NCI-H2171 treated with DMSO at 0.1 percent for 48 hours (cell line): Measurements from ENCODE around the gene CSNK1G2.

ENCODE experiments used
- DNase-seq: peaks from one replicate; lab custom pipeline; 2025; lab: John Stamatoyannopoulos, UW

The CSNK1G2 gene

GRCh38 chr19:1941146-1942077 is at the start of gene CSNK1G2:
Gene CSNK1G2, plus strand, starts transcription at chr19:1941172. Its CDS starts 28,601 bp downstream, at chr19:1969773.
- no peak for DNase-seq

DNA sequence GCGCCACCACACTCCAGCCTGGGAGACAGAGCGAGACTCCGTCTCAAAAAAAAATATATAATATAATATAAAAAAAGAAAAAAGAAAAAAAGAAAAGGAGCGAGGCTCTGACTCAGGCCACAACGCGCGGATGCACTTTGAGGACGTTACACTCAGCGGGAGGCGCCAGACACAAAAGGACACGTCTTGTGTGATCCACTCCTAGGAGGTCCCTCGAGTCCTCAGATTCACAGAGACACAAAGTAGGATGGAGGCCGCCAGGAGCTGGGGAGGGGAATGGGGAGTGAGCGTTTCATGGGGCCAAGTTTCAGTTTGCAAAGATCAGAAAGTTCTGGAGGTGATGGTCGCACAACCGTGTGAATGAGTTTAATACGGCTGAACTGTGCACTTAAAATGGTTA is 47.2 kb upstream of the CSNK1G2 start:
- no peak for DNase-seq

GRCh38 chr19:1896508-1896907 is 44.5 kb upstream of the CSNK1G2 start:
- no peak for DNase-seq

- DNase-seq, result no peak
Measured at GRCh38 chr19:1901940-1902404, 39.0 kb upstream of the CSNK1G2 start.

DNA sequence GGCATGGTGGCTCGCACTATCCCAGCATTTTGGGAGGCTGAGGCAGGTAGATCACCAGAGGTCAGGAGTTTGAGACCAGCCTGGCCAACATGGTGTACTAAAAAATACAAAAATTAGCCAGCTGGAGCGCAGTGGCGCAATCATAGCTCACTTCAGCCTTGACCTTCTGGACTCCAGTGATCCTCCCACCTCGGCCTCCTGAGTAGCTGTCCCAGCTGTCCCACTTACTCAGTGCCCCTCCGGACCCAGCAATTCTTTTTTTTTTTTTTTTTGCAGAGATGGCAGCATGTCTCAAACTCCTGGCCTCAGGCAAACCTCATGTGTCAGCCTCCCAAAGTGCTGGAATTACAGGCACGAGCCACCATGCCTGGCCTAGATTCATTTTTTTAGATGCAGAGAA is 38.0 kb upstream of the CSNK1G2 start:
- DNase-seq, result no peak

- DNase-seq, result no peak
Measured at GRCh38 chr19:1904860-1905109, 36.2 kb upstream of the CSNK1G2 start.

GRCh38 chr19:1905110-1905862 is 35.7 kb upstream of the CSNK1G2 start, which contains the start of the genes ADAT3 and SCAMP4:
Gene ADAT3, plus strand, starts transcription at chr19:1905399. Its CDS starts 6,649 bp downstream, at chr19:1912048.
Gene SCAMP4, plus strand, starts transcription at chr19:1905399. Its CDS starts 9,621 bp downstream, at chr19:1915020.
- DNase-seq, result peak; percentile 97

DNA sequence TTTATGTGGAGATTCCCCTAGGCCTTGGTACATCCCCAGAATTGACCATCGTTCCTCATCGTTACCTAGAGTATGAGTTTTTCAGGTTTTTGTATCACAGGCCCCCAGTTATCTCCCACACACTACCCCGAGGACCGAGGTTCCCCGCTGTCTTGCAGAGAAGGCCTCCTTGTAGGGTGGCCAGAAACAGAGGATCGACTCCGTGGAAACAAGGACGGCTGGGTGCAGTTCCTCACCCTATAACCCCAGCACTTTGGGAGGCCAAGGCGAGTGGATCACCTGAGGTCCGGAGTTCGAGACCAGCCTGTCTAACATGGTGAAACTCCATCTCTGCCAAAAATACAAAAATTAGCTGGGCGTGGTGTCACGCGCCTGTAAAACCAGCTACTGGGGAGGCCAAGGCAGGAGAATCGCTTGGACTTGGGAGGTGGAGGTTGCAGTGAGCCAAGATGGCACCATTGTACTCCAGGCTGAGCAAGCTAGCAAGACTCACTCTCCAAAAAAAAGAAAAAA is 35.1 kb upstream of the CSNK1G2 start:
- DNase-seq, result no peak

DNA sequence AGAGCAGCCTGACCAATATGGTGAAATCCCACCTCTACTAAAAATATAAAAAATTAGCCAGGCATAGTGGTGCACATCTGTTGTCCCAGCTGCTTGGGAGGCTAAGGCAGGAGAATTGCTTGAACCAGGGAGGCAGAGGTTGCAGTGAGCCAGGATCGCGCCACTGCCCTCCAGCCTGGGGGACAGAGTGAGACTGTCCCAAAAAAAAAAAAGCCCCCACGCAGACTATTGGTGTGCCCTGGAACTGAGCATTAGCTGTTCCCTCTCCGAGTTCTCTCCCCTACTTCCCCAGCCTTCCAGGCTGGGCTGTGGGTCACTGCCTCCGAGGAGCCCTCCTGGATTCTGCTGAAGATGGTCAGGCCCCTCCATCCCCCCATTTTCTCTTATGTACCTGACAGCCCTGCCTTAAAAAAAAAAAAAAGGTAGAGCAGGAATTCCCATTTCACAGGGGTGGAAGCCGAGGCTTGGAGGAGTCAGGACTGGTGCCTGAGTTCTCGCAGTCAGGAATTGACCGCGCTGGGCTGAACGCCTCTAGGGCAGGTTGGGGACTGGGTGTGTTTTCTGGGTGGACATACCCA is 33.9 kb upstream of the CSNK1G2 start:
- DNase-seq, result no peak

- DNase-seq, result no peak
Measured at GRCh38 chr19:1907563-1908363, 33.2 kb upstream of the CSNK1G2 start.

- no peak for DNase-seq
Measured at GRCh38 chr19:1908364-1908678, 32.7 kb upstream of the CSNK1G2 start.

DNA sequence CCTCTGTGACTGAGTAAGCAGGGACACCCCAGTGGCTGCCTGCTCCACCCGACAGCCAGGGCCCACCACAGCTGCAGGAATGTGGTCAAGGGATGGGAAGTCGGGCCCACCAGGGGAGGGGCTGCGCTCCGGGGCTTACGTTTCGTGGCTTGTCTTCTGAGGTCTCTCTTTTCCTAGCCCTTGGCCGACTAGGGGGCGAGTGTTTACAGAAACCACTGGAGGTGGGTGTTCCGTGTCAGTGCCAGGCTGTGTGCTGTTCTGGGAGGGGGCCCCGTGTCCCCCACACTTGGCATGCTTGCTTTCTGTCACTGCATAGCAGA is 31.3 kb upstream of the CSNK1G2 start:
- DNase-seq, result no peak

- no peak for DNase-seq
Measured at GRCh38 chr19:1910177-1910576, 30.8 kb upstream of the CSNK1G2 start.

GRCh38 chr19:1911098-1911497 is 29.9 kb upstream of the CSNK1G2 start:
- DNase-seq, result no peak

DNA sequence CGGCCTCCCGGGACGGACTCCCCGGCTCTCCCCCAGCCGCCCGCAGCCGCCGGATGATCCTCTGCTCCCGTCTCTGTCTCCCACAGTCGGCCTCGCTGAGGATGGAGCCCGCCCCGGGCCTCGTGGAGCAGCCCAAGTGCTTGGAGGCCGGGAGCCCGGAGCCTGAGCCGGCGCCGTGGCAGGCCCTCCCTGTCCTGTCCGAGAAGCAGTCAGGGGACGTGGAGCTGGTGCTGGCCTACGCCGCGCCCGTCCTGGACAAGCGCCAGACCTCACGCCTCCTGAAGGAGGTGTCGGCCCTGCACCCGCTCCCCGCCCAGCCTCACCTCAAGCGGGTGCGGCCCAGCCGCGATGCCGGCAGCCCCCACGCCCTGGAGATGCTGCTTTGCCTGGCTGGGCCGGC is 29.0 kb upstream of the CSNK1G2 start:
- no peak for DNase-seq

DNA sequence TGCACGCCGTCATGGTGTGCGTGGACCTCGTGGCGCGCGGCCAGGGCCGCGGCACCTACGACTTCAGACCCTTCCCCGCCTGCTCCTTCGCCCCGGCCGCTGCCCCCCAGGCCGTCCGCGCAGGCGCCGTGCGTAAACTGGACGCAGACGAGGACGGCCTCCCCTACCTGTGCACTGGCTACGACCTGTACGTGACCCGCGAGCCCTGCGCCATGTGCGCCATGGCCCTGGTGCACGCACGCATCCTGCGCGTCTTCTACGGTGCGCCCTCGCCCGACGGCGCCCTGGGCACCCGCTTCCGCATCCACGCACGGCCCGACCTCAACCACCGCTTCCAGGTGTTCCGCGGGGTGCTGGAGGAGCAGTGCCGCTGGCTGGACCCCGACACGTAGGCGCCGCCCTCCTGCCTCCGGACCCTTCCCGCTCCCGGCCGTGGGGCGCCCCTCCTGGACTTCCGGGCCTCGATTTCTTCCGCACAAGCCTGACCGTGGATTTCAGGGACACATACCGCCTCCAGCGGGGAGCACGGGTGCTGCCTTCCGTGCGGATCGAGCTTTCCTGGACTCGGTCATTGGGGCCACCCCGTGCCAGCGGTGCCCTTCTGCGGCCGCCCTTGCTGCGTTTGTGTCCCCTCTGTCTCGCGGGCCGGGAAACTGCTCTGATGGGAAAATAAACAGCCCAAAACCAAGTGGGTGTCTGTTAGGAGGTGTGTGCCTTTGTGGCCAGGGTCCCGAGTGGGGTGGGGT is 28.0 kb upstream of the CSNK1G2 start:
- no peak for DNase-seq

DNA sequence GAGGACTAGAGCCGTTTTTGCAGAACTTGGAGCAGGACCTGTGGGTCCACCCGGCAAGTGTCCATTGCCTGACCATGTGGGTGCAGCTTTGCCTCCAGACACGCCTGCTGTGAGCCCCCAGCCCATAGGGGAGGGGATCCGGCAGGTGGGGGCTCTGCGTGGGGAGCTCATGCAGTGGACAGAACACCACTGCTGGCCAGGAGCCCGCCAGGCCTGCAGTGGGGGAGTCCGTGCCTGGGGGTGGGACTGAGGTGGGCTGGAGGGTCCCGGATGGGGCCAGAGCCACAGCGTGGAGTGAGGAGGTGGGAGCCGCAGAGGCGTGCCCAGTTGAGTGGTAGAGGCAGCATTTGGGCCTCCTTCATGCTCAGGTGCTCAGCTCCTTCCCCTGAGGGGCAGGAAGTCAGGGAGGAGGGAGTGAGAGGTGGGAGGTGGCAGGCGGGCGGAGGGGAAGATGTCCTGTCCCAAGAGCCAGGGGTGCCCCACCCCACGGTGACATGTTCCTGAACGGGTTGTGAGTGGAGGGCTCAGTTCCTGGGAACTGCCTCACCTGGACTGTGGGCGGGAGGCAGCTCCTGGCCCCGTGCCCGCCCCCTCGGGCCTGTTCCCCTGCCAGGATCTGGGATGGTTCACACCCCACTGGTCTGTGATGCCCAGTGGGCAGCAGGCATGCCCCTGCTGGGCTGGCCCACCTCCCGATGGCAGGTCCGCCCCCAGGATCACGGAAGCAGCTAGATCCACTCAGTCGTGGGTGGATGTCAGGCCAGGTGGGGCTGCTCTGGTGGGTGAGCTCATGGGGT is 27.0 kb upstream of the CSNK1G2 start:
- no peak for DNase-seq

DNA sequence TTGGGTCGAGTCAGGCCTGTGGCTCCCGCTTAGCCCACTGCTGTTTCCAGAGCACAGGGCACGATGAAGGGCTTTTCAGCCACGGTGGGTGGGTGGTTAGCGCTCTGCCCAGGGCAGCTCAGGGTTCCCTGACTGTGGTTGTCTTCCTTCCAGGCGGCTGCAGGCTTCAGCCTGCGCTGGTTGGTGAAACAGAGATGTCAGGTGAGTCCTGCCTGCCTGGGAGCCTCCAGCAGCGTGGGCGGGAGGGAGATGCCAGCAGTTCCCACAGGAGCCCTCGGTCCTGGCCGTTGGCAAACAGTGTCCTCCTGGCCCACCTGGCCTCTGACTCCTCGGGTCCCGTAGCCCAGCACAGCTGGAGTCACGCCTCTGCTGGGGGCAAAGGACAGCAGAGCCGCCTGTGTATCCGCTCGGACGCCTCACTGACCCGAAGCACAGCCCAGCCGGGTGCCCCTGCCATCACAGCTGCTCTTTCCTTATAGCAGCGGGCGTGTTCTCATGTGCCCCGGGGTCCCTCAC is 26.1 kb upstream of the CSNK1G2 start:
- DNase-seq, result no peak

GRCh38 chr19:1917146-1917545 is 23.8 kb upstream of the CSNK1G2 start:
- DNase-seq, result no peak

DNA sequence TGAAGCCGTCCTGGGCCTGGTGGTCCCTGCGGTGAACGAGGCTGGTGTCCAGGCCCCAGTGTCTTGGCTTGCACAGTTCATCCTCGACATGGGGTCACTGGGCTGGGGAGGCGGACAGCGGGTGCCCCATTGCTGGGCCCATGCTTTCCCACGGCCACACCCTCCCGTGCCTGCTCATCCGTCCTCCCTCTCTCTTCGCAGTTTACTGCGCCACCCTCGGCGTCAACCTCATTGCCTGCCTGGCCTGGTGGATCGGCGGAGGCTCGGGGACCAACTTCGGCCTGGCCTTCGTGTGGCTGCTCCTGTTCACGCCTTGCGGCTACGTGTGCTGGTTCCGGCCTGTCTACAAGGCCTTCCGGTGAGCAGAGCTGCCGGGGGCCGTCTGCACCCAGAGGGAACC is 23.0 kb upstream of the CSNK1G2 start:
- DNase-seq, result no peak
